Measurements from ENCODE around the gene WDR27.

- TF ChIP-seq CTCF (IDR thresholded peaks at IDR 0.05) (no peak), POLR2A (IDR thresholded peaks at IDR 0.05) (no peak)
Observed at GRCh38 chr6:169663468-169663867, 38.4 kb downstream of the WDR27 start.
